ENCODE results near the gene USP21.

The USP21 gene

GRCh38 chr1:161214369-161214768 is 55.1 kb downstream of the USP21 start:
- H3K79me2 ChIP-seq: no peaks in the 10 kb centered on the region
- H3K9me3 ChIP-seq (ENCODE audit: control insufficient read depth, low read length): no peaks in the 10 kb centered on the region
- H3K27ac ChIP-seq: no peak overlapping the region
- no peaks in the 10 kb centered on the region for H3K4me1 ChIP-seq
- no peak overlapping the region for H3K9ac ChIP-seq
- no peak overlapping the region for H3K4me2 ChIP-seq (ENCODE audit: low read length)
- H2AFZ ChIP-seq: no peak overlapping the region
- TF ChIP-seq CTCF (IDR thresholded peaks at IDR 0.05): no peak
- H3K36me3 ChIP-seq (ENCODE audit: control insufficient read depth, insufficient read depth, low read length): no peaks in the 10 kb centered on the region
- H3K27me3 ChIP-seq (ENCODE audit: control insufficient read depth, insufficient read depth, low read length): no peaks in the 10 kb centered on the region
- no peak overlapping the region for H3K4me3 ChIP-seq (ENCODE audit: low read depth, low read length)

- TF ChIP-seq CTCF (IDR thresholded peaks at IDR 0.05): no peak
- no peaks in the 10 kb centered on the region for H3K9me3 ChIP-seq (ENCODE audit: control insufficient read depth, low read length)
- no peak within 1 kb of the TSS for H3K9ac ChIP-seq
- no peak within 1 kb of the TSS for H3K27ac ChIP-seq
- no peak within 1 kb of the TSS for H2AFZ ChIP-seq
- H3K4me1 ChIP-seq: peaks cover 3% of the 10 kb centered on the region
- H3K27me3 ChIP-seq (ENCODE audit: control insufficient read depth, insufficient read depth, low read length): no peaks in the 10 kb centered on the region
- H3K4me2 ChIP-seq (ENCODE audit: low read length): no peak within 1 kb of the TSS
- H3K4me3 ChIP-seq (ENCODE audit: low read depth, low read length): no peak within 1 kb of the TSS
- H3K36me3 ChIP-seq (ENCODE audit: control insufficient read depth, insufficient read depth, low read length): no peaks in the 10 kb centered on the region
- H3K79me2 ChIP-seq: no peaks in the 10 kb centered on the region
These were observed 55.8 kb downstream of the USP21 start, which contains the start of gene FCER1G for GRCh38 chr1:161215076-161215475. Gene FCER1G (plus strand): TSS chr1:161215295. CDS start chr1:161215322, 27 bp downstream.

Data from parathyroid adenoma (tissue), 2 donors.